A673 (cell line): ENCODE data around the gene REC114.
"Not testable (repeated sequence)": the region's sequence is repeated elsewhere in the genome, so short reads cannot be mapped to it uniquely, and the experiment has no call there.

Experiments used
- EZH2 ChIP-seq: fragments of 200-600 bp; sonication (generic); IDR thresholded peaks from 2 replicates; pipeline ENCODE4 v1.6.1; 2017; ENCODE audit warnings: borderline replicate concordance, low read depth, mild to moderate bottlenecking, mixed read lengths, antibody characterized with exemption, low read length; ENCODE audit not compliant: poor library complexity, severe bottlenecking
- TF ChIP-seq, protein P1 (sequence below): fragments of 300-800, 200-600 bp; sonication (generic); conservative IDR thresholded peaks from 2 replicates; pipeline ENCODE4 v1.5.1; 2017; ENCODE audit warnings: low read depth, mild to moderate bottlenecking, antibody characterized with exemption, low read length, moderate library complexity, mixed read lengths

DNA sequence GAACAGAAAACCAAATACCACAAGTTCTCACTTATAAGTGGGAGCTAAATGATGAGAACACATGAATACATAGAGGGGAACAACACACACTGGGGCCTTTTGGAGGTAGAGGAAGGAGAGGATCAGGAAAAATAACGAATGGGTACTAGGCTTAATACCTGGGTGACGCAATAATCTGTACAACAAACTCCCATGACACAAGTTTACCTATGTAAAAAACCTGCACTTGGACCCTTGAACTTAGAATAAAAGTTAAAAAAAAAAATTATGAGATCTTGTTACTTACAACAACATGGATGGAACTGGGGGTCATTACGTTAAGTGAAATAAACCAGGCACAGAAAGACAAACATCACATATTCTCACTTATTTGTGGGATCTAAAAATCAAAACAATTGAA, 106.0 kb downstream of the REC114 start:
- TF ChIP-seq, protein P1, sequence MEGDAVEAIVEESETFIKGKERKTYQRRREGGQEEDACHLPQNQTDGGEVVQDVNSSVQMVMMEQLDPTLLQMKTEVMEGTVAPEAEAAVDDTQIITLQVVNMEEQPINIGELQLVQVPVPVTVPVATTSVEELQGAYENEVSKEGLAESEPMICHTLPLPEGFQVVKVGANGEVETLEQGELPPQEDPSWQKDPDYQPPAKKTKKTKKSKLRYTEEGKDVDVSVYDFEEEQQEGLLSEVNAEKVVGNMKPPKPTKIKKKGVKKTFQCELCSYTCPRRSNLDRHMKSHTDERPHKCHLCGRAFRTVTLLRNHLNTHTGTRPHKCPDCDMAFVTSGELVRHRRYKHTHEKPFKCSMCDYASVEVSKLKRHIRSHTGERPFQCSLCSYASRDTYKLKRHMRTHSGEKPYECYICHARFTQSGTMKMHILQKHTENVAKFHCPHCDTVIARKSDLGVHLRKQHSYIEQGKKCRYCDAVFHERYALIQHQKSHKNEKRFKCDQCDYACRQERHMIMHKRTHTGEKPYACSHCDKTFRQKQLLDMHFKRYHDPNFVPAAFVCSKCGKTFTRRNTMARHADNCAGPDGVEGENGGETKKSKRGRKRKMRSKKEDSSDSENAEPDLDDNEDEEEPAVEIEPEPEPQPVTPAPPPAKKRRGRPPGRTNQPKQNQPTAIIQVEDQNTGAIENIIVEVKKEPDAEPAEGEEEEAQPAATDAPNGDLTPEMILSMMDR: not testable (repeated sequence)
- not testable (repeated sequence) for TF ChIP-seq EZH2
